K562 (cell line): Measurements from ENCODE around the gene ALKBH3. TPM values are rescaled to one million over a fixed set of nuclear protein-coding genes. Genes with fewer than 3 reads are reported as not detected.

Experiments used
- ATAC-seq: fragments of 200-7000 bp; cut with Tn5 transposase; 3 replicates; pipeline ENCODE4 v1.9.1; 2020; ENCODE audit warnings: moderate library complexity
- BruUV-seq: library from RNA; stranded (reverse); fragments of 400-500 nt; replicated peaks from 2 replicates; lab custom pipeline; 2021; lab: Mats Ljungman, UMichigan
- CTCF ChIA-PET: fragments of 300-600 bp; formaldehyde crosslinking; extraction: SDS; loops from one replicate; lab custom pipeline; 2021; ENCODE audit warnings: low intra/inter-chr PET ratio; lab: Yijun Ruan, JAX
- POLR2A ChIA-PET: fragments of 300-600, 350-650 bp; sonication (Branson Sonifier 250); formaldehyde crosslinking; extraction: SDS; loops from one replicate; lab custom pipeline; 2021; ENCODE audit warnings: antibody characterized with exemption, inconsistent platforms; lab: Yijun Ruan, JAX
- DNase-seq, 4 experiments: peaks; one replicate each; pipeline versions ENCODE4 v3.0.0 to v3.0.0-alpha.2; 2011 to 2018; ENCODE audit warnings: low spot score in 3 of 4, mixed read lengths in 3 of 4; ENCODE audit errors: extremely low read depth in 1 of 4
- FAIRE-seq: peaks from 2 replicates; lab custom pipeline; 2011; peaks lifted over from hg19 to GRCh38; lab: Jason Lieb, UNC
- H2AFZ ChIP-seq: 2 replicates; pipeline ENCODE4 v1.6.0; 2011; ENCODE audit warnings: low read depth, low read length, control low read depth, inconsistent platforms
- H3K27ac ChIP-seq: fragments of 200-600 bp; 3 replicates; pipeline ENCODE4 v1.8.0; 2011; ENCODE audit warnings: low read depth, mild to moderate bottlenecking, control low read depth, inconsistent platforms, low read length, moderate library complexity, mixed read lengths; ENCODE audit errors: extremely low read depth
- H3K27me3 ChIP-seq, 2 experiments: fragments of 300-600 bp in 1 of 2; 2 replicates in 1 of 2; 3 replicates in 1 of 2; pipeline versions ENCODE4 v1.6.0 to v1.8.0; 2011; ENCODE audit warnings: inconsistent platforms in 2 of 2, low read length in 2 of 2, mild to moderate bottlenecking in 1 of 2, mixed read lengths in 1 of 2, moderate library complexity in 1 of 2; ENCODE audit not compliant: control insufficient read depth in 2 of 2, insufficient read depth in 2 of 2
- H3K36me3 ChIP-seq: fragments of 300-600 bp; 3 replicates; pipeline ENCODE4 v1.8.0; 2011; ENCODE audit warnings: mild to moderate bottlenecking, low read length, inconsistent platforms; ENCODE audit not compliant: control insufficient read depth, insufficient read depth
- H3K4me1 ChIP-seq, 2 experiments: fragments of 200-600 bp in 1 of 2; replicated peaks in 1 of 2; 2 replicates in 1 of 2; 3 replicates in 1 of 2; pipeline versions ENCODE4 v1.5.1 to v1.8.0; 2011; ENCODE audit warnings: inconsistent platforms in 2 of 2, low read length in 2 of 2, mild to moderate bottlenecking in 1 of 2, mixed read lengths in 1 of 2, moderate library complexity in 1 of 2; ENCODE audit not compliant: control insufficient read depth in 2 of 2, insufficient read depth in 2 of 2
- H3K4me2 ChIP-seq: 2 replicates; pipeline ENCODE4 v1.6.1; 2011; ENCODE audit warnings: low read length, control low read depth, inconsistent platforms, mixed read lengths; ENCODE audit not compliant: insufficient read depth
- H3K4me3 ChIP-seq: fragments of 200-600 bp; sonication (generic), shearing (Covaris generic); 2 replicates; pipeline ENCODE4 v1.5.1; 2016; ENCODE audit warnings: control low read depth, inconsistent platforms
- H3K79me2 ChIP-seq: fragments of 200-600 bp; 3 replicates; pipeline ENCODE4 v1.8.0; 2011; ENCODE audit warnings: low read length, inconsistent platforms; ENCODE audit not compliant: control insufficient read depth, insufficient read depth
- H3K9ac ChIP-seq, 2 experiments: 2 replicates each; pipeline versions ENCODE4 v1.6.0 to v1.6.1; 2011; ENCODE audit warnings: low read depth in 2 of 2, low read length in 2 of 2, control low read depth in 1 of 2, inconsistent platforms in 1 of 2, mild to moderate bottlenecking in 1 of 2, mixed read lengths in 1 of 2; ENCODE audit not compliant: insufficient read depth in 1 of 2
- H3K9me1 ChIP-seq: one replicate; pipeline ENCODE4 v1.6.0; 2011; ENCODE audit warnings: inconsistent platforms, mild to moderate bottlenecking, low read length, moderate library complexity; ENCODE audit not compliant: control insufficient read depth, insufficient read depth
- H3K9me3 ChIP-seq: replicated peaks from 2 replicates; pipeline ENCODE4 v1.5.1; 2011; ENCODE audit warnings: low read depth, low read length, inconsistent platforms; ENCODE audit not compliant: control insufficient read depth, insufficient read depth
- H4K20me1 ChIP-seq: replicated peaks from 2 replicates; pipeline ENCODE4 v1.6.1; 2011; ENCODE audit warnings: low read length, inconsistent platforms, mixed read lengths; ENCODE audit not compliant: control insufficient read depth, insufficient read depth
- C11orf30 ChIP-seq: fragments of 450-650 bp; IDR thresholded peaks from 2 replicates; pipeline ENCODE4 v1.6.1; 2016; ENCODE audit warnings: low read depth, mild to moderate bottlenecking
- CEBPG ChIP-seq, 3 experiments: fragments of 200-800 bp in 1 of 3; sonication (Bioruptor generic) in 1 of 3; sonication (generic) in 1 of 3; formaldehyde crosslinking in 1 of 3; IDR thresholded peaks in 2 of 3; conservative IDR thresholded peaks in 1 of 3; 2 replicates each; pipeline versions ENCODE4 v1.6.1 to v1.8.0; 2016 to 2022; ENCODE audit warnings: missing compliant biosample characterization in 2 of 3, missing genetic modification characterization in 2 of 3, mild to moderate bottlenecking in 1 of 3, missing genetic modification reagents in 1 of 3
- HEY1 ChIP-seq: fragments of 250-450 bp; sonication (Bioruptor Pico); IDR thresholded peaks from 2 replicates; pipeline ENCODE4 v1.5.0; 2020; ENCODE audit warnings: mild to moderate bottlenecking, moderate library complexity, borderline replicate concordance
- HMGN3 ChIP-seq: IDR thresholded peaks from 2 replicates; pipeline ENCODE4 v1.6.1; 2011; ENCODE audit warnings: borderline replicate concordance, low read depth, mild to moderate bottlenecking, mixed read lengths, low read length; ENCODE audit not compliant: insufficient read length; ENCODE audit errors: extremely low read depth
- HNRNPUL1 ChIP-seq: fragments of 200-400 bp; formaldehyde crosslinking; IDR thresholded peaks from 2 replicates; pipeline ENCODE4 v1.6.1; 2017; ENCODE audit warnings: low read length
- OTX1 ChIP-seq: fragments of 450-650 bp; formaldehyde crosslinking; IDR thresholded peaks from 2 replicates; pipeline ENCODE4 v1.4.0; 2022; ENCODE audit warnings: mild to moderate bottlenecking
- SMARCA4 ChIP-seq: fragments of 450-650 bp; IDR thresholded peaks from 2 replicates; pipeline ENCODE4 v1.6.1; 2016
- SRSF7 ChIP-seq: fragments of 200-400 bp; formaldehyde crosslinking; optimal IDR thresholded peaks from 2 replicates; pipeline ENCODE3; 2017; ENCODE audit warnings: mild to moderate bottlenecking, low read depth, low read length
- ZC3H4 ChIP-seq: sonication (generic); formaldehyde crosslinking; IDR thresholded peaks from 2 replicates; pipeline ENCODE4 v1.9.0; 2021; ENCODE audit warnings: missing genetic modification reagents, borderline replicate concordance
- ZNF124 ChIP-seq: sonication (generic); formaldehyde crosslinking; IDR thresholded peaks from 2 replicates; pipeline ENCODE4 v1.8.1; 2022; ENCODE audit warnings: missing genetic modification reagents
- ZNF134 ChIP-seq: fragments of 250-450 bp; sonication (Bioruptor Pico); conservative IDR thresholded peaks from 2 replicates; pipeline ENCODE4 v1.4.0; 2020
- ZNF146 ChIP-seq: IDR thresholded peaks from one replicate; pipeline ENCODE4 v1.6.1; 2018; ENCODE audit warnings: missing compliant biosample characterization; ENCODE audit not compliant: unreplicated experiment
- ZNF41 ChIP-seq: fragments of 250-450 bp; sonication (Bioruptor Pico); conservative IDR thresholded peaks from 2 replicates; pipeline ENCODE4 v1.4.0; 2020; ENCODE audit warnings: mild to moderate bottlenecking
- ZNF639 ChIP-seq, 2 experiments: fragments of 200-800 bp in 1 of 2; sonication (Bioruptor generic) in 1 of 2; sonication (generic) in 1 of 2; formaldehyde crosslinking in 1 of 2; IDR thresholded peaks in 1 of 2; conservative IDR thresholded peaks in 1 of 2; 2 replicates each; pipeline versions ENCODE4 v1.5.0 to v1.6.1; 2016 to 2020; ENCODE audit warnings: missing compliant biosample characterization in 1 of 2, missing genetic modification characterization in 1 of 2, missing genetic modification reagents in 1 of 2
- ZNF696 ChIP-seq: fragments of 250-450 bp; sonication (Bioruptor Pico); conservative IDR thresholded peaks from 2 replicates; pipeline ENCODE4 v1.4.0; 2020; ENCODE audit warnings: mild to moderate bottlenecking, moderate library complexity
- in situ Hi-C: fragments of 300-500 bp; cut with MboI; formaldehyde crosslinking; loops from 4 replicates; pipeline ENCODE4 v1.15.0; 2018; ENCODE audit warnings: inconsistent platforms, mixed read lengths
- intact Hi-C: fragments of 100-400 bp; cut with micrococcal nuclease; formaldehyde crosslinking; loops from 2 replicates; pipeline ENCODE4 v1.14.2; 2022
- polyA plus RNA-seq, 8 experiments: library from polyadenylated mRNA; depleted of rRNA in 4 of 8; stranded (reverse) in 5 of 8; unstranded in 3 of 8; fragments of >200 nt; fragmentation: Nextera tagmentation in 2 of 8; fragmentation: Illumina TruSeq in 1 of 8; extraction: Ambion mirVana in 2 of 8; extraction: Trizol in 1 of 8; gene quantifications; 2 replicates each; pipeline versions ENCODE4 v1.2.1 to v1.2.3, GENCODE V29; 2011 to 2014; ENCODE audit warnings: inconsistent platforms in 1 of 8, missing spikeins in 1 of 8
- total RNA-seq, 7 experiments: library from RNA; depleted of rRNA in 6 of 7; stranded (reverse); fragments of >200 nt in 6 of 7; fragmentation: Illumina TruSeq in 2 of 7; extraction: Trizol in 2 of 7; gene quantifications; 2 replicates each; pipeline versions ENCODE4 v1.2.1 to v1.2.3, GENCODE V29; 2011 to 2021; ENCODE audit warnings: low replicate concordance in 1 of 7
- TF ChIP-seq, protein P1 (sequence below): fragments of 250-450 bp; sonication (Bioruptor Pico); IDR thresholded peaks from 2 replicates; pipeline ENCODE4 v1.5.0; 2022; ENCODE audit warnings: mild to moderate bottlenecking

The ALKBH3 gene
- total and polyA plus RNA-seq, 9 of the 15 experiments (the other 6 are each of a cell fraction or from before 2014, with no cell fraction given) = 16.0 to 49.9 (median 36.5) TPM

DNA sequence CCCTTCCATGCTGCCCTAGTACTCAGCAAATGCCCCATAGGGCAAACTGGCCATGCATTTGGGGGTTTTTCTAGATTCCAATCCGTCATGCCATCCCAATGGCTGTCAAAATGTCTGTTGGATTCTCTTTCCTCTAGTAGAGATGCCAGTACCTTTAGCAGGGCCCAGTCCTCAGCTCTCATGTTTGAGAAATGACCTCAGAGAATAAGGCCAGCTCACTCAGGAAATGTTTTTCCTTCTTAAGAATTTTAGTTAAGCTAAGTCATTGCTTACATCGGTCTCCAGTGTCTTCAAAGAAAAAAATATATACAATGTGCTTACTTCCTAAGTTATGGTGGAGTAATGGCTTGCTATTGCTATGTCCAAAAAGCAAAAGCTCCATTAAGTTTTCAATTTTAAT lies 14.1 kb upstream of the ALKBH3 start (continued):
- no peak for TF ChIP-seq SRSF7
- TF ChIP-seq ZNF134 (CRISPR knock-in tag) = no peak

DNA sequence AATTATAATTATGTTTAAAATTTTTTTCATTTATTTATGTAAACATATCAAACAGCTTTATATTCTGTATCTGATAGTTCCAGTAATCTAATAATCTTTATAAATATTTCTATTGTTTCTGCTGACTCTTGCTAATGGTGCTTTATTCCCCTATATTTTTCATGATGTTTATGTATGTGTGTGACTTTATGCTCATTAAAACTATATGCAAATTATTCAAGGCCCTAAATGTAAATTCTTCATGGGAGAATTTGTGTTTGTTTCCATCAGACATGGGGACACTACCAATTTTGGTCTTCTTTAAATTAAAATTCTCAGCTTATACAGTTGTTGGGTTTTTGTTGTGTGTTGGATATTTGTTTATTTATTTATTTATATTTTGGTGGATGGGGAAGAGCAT lies 13.7 kb upstream of the ALKBH3 start:
- POLR2A ChIA-PET = no interaction called here
- no peaks in the 10 kb centered on the region for H3K36me3 ChIP-seq
- ATAC-seq = no peak
- BruUV-seq = no TSS peak
- H3K4me3 ChIP-seq = no peak overlapping the region
- no peak for FAIRE-seq
- no peaks in the 10 kb centered on the region for H3K9me3 ChIP-seq
- H2AFZ ChIP-seq = no peak overlapping the region
- H3K27me3 ChIP-seq = no peaks in the 10 kb centered on the region; a peak in 1 of 5 replicates
- no peak overlapping the region for H3K4me2 ChIP-seq
- in situ Hi-C loops = no loop called here
- no peak overlapping the region for H3K27ac ChIP-seq
- no peak overlapping the region for H3K9ac ChIP-seq
- peaks cover 0 to 13% of the 10 kb centered on the region in 2 experiments; a peak in 4 of 5 replicates for H3K4me1 ChIP-seq
- CTCF ChIA-PET = no interaction called here
- TF ChIP-seq ZNF696 = no peak
- TF ChIP-seq ZNF41 = peak; percentile 90
- no peak for TF ChIP-seq ZNF146 (CRISPR knock-in tag)
- no peak for TF ChIP-seq CEBPG (CRISPR knock-in tag; IDR thresholded peaks at IDR 0.05)
- TF ChIP-seq CEBPG (tag; conservative IDR thresholded peaks at IDR 0.05 in 1 of 2, IDR thresholded peaks at IDR 0.05 in 1 of 2) = no peak
- TF ChIP-seq C11orf30 = 0 out of 2 replicates have a peak, but pooled peaks have one; percentile 12
- no peak for TF ChIP-seq HNRNPUL1
- no peak for TF ChIP-seq SMARCA4
- no peak for TF ChIP-seq HMGN3
- TF ChIP-seq ZNF639 (CRISPR knock-in tag; conservative IDR thresholded peaks at IDR 0.05 in 1 of 2, IDR thresholded peaks at IDR 0.05 in 1 of 2) = no peak
- TF ChIP-seq ZC3H4 = no peak
- TF ChIP-seq HEY1 (CRISPR knock-in tag) = no peak
- TF ChIP-seq ZNF124 (CRISPR knock-in tag) = no peak
- no peak for TF ChIP-seq OTX1 (CRISPR knock-in tag)
- TF ChIP-seq, protein P1, sequence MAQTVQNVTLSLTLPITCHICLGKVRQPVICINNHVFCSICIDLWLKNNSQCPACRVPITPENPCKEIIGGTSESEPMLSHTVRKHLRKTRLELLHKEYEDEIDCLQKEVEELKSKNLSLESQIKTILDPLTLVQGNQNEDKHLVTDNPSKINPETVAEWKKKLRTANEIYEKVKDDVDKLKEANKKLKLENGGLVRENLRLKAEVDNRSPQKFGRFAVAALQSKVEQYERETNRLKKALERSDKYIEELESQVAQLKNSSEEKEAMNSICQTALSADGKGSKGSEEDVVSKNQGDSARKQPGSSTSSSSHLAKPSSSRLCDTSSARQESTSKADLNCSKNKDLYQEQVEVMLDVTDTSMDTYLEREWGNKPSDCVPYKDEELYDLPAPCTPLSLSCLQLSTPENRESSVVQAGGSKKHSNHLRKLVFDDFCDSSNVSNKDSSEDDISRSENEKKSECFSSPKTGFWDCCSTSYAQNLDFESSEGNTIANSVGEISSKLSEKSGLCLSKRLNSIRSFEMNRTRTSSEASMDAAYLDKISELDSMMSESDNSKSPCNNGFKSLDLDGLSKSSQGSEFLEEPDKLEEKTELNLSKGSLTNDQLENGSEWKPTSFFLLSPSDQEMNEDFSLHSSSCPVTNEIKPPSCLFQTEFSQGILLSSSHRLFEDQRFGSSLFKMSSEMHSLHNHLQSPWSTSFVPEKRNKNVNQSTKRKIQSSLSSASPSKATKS (CRISPR knock-in tag) = no peak
- no peaks in the 10 kb centered on the region for H3K9me1 ChIP-seq
- H4K20me1 ChIP-seq = no peaks in the 10 kb centered on the region
- intact Hi-C loops = no loop called here
- H3K79me2 ChIP-seq = no peaks in the 10 kb centered on the region
- no peak for DNase-seq
